BLaER1 (cell line): ENCODE measurements around the gene PFKP.
"Not testable (repeated sequence)": the region's sequence is repeated elsewhere in the genome, so short reads cannot be mapped to it uniquely, and the experiment has no call there.

ENCODE experiments used
- H3K27ac ChIP-seq: shearing (Covaris generic); formaldehyde crosslinking; 2 replicates; pipeline ENCODE4 v1.8.1; 2022
- H3K27me3 ChIP-seq: shearing (Covaris generic); formaldehyde crosslinking; 2 replicates; pipeline ENCODE4 v1.8.1; 2022
- H3K36me3 ChIP-seq: shearing (Covaris generic); formaldehyde crosslinking; 2 replicates; pipeline ENCODE4 v1.8.1; 2022
- H3K4me1 ChIP-seq: shearing (Covaris generic); formaldehyde crosslinking; 2 replicates; pipeline ENCODE4 v1.8.1; 2022
- H3K4me2 ChIP-seq: shearing (Covaris generic); formaldehyde crosslinking; 2 replicates; pipeline ENCODE4 v1.8.1; 2022
- H3K4me3 ChIP-seq: shearing (Covaris generic); formaldehyde crosslinking; 2 replicates; pipeline ENCODE4 v1.8.1; 2022
- H3K9ac ChIP-seq: shearing (Covaris generic); formaldehyde crosslinking; 2 replicates; pipeline ENCODE4 v1.8.1; 2022
- H3K9me3 ChIP-seq: shearing (Covaris generic); formaldehyde crosslinking; 2 replicates; pipeline ENCODE4 v1.8.1; 2022
- H4K20me1 ChIP-seq: shearing (Covaris generic); formaldehyde crosslinking; 2 replicates; pipeline ENCODE4 v1.8.1; 2022
- Cebpa-rat ChIP-seq: shearing (Covaris generic); IDR thresholded peaks from 2 replicates; pipeline ENCODE4 v1.8.1; 2022

The PFKP gene

DNA sequence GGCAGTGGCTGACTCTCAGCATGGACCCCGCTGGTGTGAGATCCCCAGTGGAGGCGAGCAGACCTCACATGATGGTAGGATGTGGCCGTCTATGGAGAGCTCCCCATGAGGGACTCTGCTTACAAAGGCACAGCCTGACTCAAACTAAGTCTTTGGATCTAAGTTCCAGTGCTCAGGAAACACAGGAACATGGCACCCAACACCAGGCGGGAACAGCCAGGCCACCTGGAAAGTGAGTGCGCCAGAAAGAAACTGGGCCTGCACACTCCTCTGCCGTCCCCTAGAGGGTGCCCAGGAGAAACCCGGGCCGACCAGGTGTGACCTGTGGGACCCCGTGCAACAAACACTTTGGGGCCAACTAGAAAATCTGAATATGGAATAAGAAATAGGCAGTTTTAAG lies 95.2 kb downstream of the PFKP start:
- TF ChIP-seq Cebpa-rat: no peak
- Histone ChIP-seq H3K4me3 (no peak overlapping the region), H3K4me2 (no peak overlapping the region), H4K20me1 (no peaks in the 10 kb centered on the region; the same call in 1 of the 2 replicates), H3K9me3 (no peaks in the 10 kb centered on the region), H3K36me3 (peaks cover 100% of the 10 kb centered on the region), H3K4me1 (peaks cover 9% of the 10 kb centered on the region), H3K9ac (no peak overlapping the region), H3K27me3 (no peaks in the 10 kb centered on the region), H3K27ac (no peak overlapping the region)

DNA sequence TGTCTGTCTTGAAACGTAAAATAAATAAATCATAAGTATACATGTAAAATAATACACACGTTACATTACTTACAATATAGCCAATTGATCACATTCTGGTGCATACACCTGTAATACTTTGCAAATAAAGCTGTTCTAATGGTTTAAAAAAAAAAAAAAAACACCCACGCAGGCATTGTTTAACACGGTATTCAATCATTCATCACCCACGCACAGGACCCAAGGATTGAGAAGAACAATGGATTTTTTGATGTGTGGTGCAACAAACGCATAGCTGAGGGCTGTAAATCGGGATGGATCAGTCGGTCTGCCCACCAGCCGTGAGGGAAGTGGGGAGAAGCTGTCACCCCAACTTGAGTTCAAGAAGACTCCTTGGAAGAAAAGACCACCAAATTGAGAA lies 96.5 kb downstream of the PFKP start:
- Histone ChIP-seq H3K4me2 (no peak overlapping the region), H3K9me3 (peaks cover 6% of the 10 kb centered on the region), H3K27me3 (no peaks in the 10 kb centered on the region), H3K4me1 (peaks cover 16% of the 10 kb centered on the region), H3K4me3 (no peak overlapping the region), H4K20me1 (no peaks in the 10 kb centered on the region; the same call in 1 of the 2 replicates), H3K36me3 (peaks cover 100% of the 10 kb centered on the region), H3K27ac (no peak overlapping the region), H3K9ac (no peak overlapping the region)
- no peak for TF ChIP-seq Cebpa-rat

GRCh38 chr10:3165196-3165595 lies 97.8 kb downstream of the PFKP start:
- no peak overlapping the region for H3K4me2 ChIP-seq
- TF ChIP-seq Cebpa-rat: no peak
- H3K36me3 ChIP-seq: peaks cover 99% of the 10 kb centered on the region
- no peak overlapping the region for H3K4me3 ChIP-seq
- H3K27ac ChIP-seq: no peak overlapping the region
- H3K4me1 ChIP-seq: peaks cover 28% of the 10 kb centered on the region
- no peak overlapping the region for H3K9ac ChIP-seq
- H3K9me3 ChIP-seq: peaks cover 16% of the 10 kb centered on the region
- H4K20me1 ChIP-seq: no peaks in the 10 kb centered on the region; the same call in 1 of the 2 replicates
- no peaks in the 10 kb centered on the region for H3K27me3 ChIP-seq

DNA sequence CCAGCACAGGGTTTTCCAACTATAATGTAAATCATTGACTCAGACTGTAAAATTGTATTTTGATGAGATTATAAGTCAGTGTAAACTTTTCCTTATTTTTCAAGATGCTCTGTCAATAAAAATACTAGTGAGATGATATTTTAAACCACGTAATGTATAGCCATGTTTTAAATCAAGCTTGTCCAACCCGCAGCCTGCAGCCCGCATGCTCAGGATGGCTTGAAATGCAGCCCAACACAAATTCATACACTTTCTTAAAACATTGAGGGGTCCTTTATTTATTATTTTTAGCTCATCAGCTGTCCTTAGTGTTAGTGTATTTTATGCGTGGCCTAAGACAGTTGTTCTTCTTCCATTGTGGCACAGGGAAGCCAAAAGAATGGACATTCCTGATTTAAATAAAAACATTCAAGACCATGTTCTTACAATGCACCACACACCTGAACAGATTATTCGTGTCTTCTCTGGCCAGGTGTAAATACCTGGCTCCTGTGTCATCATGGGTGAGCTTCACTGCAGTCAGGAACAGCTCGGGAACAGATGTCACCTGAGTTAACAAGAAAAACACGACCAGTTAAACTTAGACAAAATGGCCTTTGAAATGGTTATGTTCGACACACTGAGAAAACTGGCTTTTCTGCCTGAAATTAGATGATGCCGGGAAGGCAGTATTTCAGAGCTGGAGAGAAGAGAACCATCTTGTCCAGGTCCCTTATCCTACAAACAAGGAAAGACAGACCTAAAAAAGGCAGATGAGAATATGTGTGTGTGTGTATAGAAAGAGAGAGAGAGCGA lies 99.3 kb downstream of the PFKP start:
- Histone ChIP-seq H3K27me3 (no peaks in the 10 kb centered on the region), H3K4me1 (peaks cover 38% of the 10 kb centered on the region), H3K36me3 (peaks cover 84% of the 10 kb centered on the region), H3K27ac (no peak overlapping the region), H3K9ac (no peak overlapping the region), H4K20me1 (peaks cover 11% of the 10 kb centered on the region; the same call in 1 of the 2 replicates), H3K4me2 (no peak overlapping the region), H3K9me3 (peaks cover 16% of the 10 kb centered on the region), H3K4me3 (no peak overlapping the region)
- no peak for TF ChIP-seq Cebpa-rat

DNA sequence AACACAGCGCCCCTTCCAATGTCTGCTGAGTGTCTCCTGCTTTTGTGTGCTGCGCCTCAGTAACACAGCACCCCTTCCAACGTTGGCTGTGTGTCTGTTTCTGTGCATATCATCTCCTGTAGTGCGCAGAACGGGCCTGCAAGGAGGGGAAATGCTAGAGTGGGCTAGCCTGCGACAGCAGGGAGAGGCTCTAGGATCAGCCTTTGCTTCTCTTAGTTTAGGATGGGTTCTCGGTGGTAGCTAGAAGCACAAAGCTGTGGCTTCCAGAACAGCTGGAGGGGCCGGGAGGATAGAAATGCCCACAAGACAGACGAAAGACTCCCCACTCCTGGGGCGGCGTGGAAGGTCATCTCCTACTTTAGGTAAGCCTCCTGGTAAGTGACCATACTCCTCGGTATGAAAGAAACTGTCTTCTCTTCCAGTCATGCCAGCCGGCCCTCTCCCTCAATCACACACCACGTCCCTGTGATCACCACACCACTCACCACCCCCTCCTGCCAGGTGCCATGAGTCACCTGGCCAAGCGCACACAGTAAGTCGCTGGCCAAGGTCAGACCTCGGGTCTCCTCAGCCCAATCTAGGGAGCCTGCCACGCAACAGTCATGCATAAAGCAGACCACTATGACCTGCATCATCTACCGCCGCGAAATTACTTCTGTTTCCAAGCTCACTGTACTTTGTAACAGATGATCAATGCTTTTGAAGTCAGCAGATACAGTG lies 100.4 kb downstream of the PFKP start:
- Histone ChIP-seq H4K20me1 (peaks cover 11% of the 10 kb centered on the region; the same call in 1 of the 2 replicates), H3K9me3 (peaks cover 16% of the 10 kb centered on the region), H3K27ac (no peak overlapping the region), H3K27me3 (no peaks in the 10 kb centered on the region), H3K4me2 (no peak overlapping the region), H3K36me3 (peaks cover 74% of the 10 kb centered on the region), H3K4me1 (peaks cover 34% of the 10 kb centered on the region), H3K4me3 (no peak overlapping the region), H3K9ac (no peak overlapping the region)
- no peak for TF ChIP-seq Cebpa-rat

DNA sequence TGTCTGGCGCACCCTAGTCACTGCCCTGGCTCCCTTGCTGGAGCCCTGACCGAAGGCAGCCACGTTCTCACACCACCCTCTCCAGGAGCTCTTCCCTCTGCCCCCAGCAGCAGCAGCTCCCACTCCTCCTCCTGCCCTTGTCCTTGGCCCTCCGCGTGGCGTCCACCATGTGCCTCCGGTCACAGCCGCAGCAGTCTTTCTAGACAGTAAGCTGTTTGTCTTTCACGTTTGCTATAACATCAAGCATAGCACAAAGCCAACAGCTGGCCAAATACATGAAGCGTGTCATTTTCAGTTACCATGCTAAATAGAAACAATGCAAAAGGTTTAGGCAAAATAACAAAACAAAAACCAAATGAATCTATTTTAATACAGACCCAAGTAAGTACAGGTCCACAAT lies 101.9 kb downstream of the PFKP start:
- peaks cover 59% of the 10 kb centered on the region for H3K36me3 ChIP-seq
- TF ChIP-seq Cebpa-rat: no peak

GRCh38 chr10:3169673-3170072 lies 102.3 kb downstream of the PFKP start:
- no peaks in the 10 kb centered on the region for H3K27me3 ChIP-seq
- peaks cover 11% of the 10 kb centered on the region; the same call in 1 of the 2 replicates for H4K20me1 ChIP-seq
- no peak overlapping the region; the same call in 1 of the 2 replicates for H3K4me3 ChIP-seq
- no peak overlapping the region; the same call in 1 of the 2 replicates for H3K9ac ChIP-seq
- H3K4me2 ChIP-seq: peak overlapping the region; percentile 47; the same call in 1 of the 2 replicates
- H3K27ac ChIP-seq: peak overlapping the region; percentile 69; the same call in 1 of the 2 replicates
- TF ChIP-seq Cebpa-rat: no peak
- peaks cover 55% of the 10 kb centered on the region for H3K36me3 ChIP-seq
- peaks cover 16% of the 10 kb centered on the region for H3K9me3 ChIP-seq
- H3K4me1 ChIP-seq: peaks cover 34% of the 10 kb centered on the region

More for the DNA sequence above, 101.9 kb downstream of the PFKP start:
- H3K9me3 ChIP-seq: peaks cover 16% of the 10 kb centered on the region
- H3K4me3 ChIP-seq: no peak overlapping the region; the same call in 1 of the 2 replicates
- no peaks in the 10 kb centered on the region for H3K27me3 ChIP-seq
- H3K4me2 ChIP-seq: peak overlapping the region; percentile 47; the same call in 1 of the 2 replicates
- H3K4me1 ChIP-seq: peaks cover 34% of the 10 kb centered on the region
- H4K20me1 ChIP-seq: peaks cover 11% of the 10 kb centered on the region; the same call in 1 of the 2 replicates
- H3K9ac ChIP-seq: no peak overlapping the region
- H3K27ac ChIP-seq: peak overlapping the region; percentile 69

GRCh38 chr10:3171488-3171887 lies 104.1 kb downstream of the PFKP start:
- H3K27me3 ChIP-seq, H3K27ac ChIP-seq: not testable (repeated sequence)
- Histone ChIP-seq H3K9me3 (peaks cover 16% of the 10 kb centered on the region), H3K36me3 (peaks cover 36% of the 10 kb centered on the region), H3K4me1 (peaks cover 34% of the 10 kb centered on the region), H4K20me1 (peaks cover 11% of the 10 kb centered on the region; the same call in 1 of the 2 replicates), H3K9ac (peak overlapping the region; percentile 87), H3K4me2 (peak overlapping the region; percentile 77), H3K4me3 (peak overlapping the region; percentile 85)

DNA sequence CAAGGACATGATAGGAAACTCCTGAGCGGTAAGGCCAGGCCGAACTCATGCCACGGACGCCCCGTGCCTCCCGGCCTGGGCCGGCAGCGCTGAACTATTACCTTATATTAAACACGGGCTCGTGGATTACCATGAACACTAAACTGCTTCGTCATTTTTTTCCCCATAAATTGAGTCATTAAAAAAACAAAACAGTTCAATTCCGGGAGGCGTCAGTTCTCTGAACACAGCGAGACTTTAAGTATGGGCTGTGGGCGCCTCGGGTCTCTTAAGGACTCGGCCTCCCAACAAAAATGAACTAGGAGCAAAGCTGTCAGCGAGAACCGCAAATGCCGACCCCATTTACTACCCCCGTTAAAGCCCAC lies 104.7 kb downstream of the PFKP start:
- Histone ChIP-seq H3K27me3 (no peaks in the 10 kb centered on the region), H3K4me1 (peaks cover 34% of the 10 kb centered on the region), H3K27ac (peak overlapping the region; percentile 86), H3K9me3 (peaks cover 16% of the 10 kb centered on the region), H3K9ac (peak overlapping the region; percentile 87), H3K4me2 (peak overlapping the region; percentile 77), H4K20me1 (peaks cover 11% of the 10 kb centered on the region; the same call in 1 of the 2 replicates), H3K4me3 (peak overlapping the region; percentile 85), H3K36me3 (peaks cover 31% of the 10 kb centered on the region)
- no peak for TF ChIP-seq Cebpa-rat
